GM10248 (cell line): ENCODE measurements around the gene ERBB4.

Experiments used
- CTCF ChIA-PET: fragments of 300-600 bp; sonication (Branson Sonifier 250); formaldehyde crosslinking; extraction: SDS; loops from one replicate; lab custom pipeline; 2021; ENCODE audit warnings: antibody characterized with exemption; lab: Yijun Ruan, JAX
- POLR2A ChIA-PET: fragments of 350-650 bp; sonication (Branson Sonifier 250); formaldehyde crosslinking; extraction: SDS; loops from one replicate; lab custom pipeline; 2020; ENCODE audit warnings: antibody characterized with exemption; lab: Yijun Ruan, JAX
- DNase-seq: peaks from one replicate; pipeline ENCODE4 v3.0.0; 2012; ENCODE audit errors: extremely low spot score
- CTCF ChIP-seq: IDR thresholded peaks from 2 replicates; pipeline ENCODE4 v1.5.1; 2012; ENCODE audit warnings: mild to moderate bottlenecking, low read depth; ENCODE audit errors: extremely low read depth, missing control alignments, control extremely low read depth

The ERBB4 gene

DNA sequence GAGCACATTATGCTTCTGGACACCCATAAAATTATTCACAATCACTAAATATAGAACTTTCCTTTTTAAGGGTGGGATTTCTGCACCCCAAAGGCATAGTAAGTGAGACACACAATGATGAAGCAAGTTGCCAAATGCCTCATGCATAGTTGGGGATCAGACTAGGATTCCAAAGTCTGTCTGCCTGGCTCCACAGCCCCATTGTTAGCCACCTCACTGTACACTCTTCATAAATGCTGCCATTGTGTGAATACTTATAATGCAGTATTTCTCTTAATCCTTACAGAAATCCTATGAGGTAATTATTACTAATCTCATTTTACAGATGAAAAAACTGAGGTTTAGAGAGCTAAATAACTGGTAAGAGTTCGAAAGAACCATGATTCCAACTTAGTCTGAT lies 738.6 kb downstream of the ERBB4 start:
- ChIA-PET CTCF (no interaction called here), POLR2A (no interaction called here)
- no peak for DNase-seq
- TF ChIP-seq CTCF, result no peak

DNA sequence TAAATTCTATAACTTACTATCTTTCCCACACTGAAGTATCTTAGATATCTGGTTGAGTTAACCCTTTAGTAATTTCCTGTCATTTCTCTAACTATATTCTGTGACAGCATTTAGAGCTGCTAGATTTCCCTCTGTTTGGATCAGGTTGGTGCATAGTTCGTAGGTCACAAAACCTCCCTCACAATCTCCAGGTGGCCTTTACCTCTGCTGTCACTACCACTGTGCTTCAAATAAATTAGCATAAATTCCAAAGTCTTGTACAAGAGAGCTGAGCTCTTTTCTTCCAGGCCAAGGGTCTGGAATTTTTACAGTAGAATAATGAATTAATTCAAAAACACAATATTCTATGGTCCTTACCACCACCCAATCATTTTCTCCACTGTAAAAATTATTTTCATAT lies 739.7 kb downstream of the ERBB4 start:
- DNase-seq, result no peak
- ChIA-PET POLR2A (no interaction called here), CTCF (no interaction called here)
- no peak for TF ChIP-seq CTCF

GRCh38 chr2:211793690-211794089 lies 744.9 kb downstream of the ERBB4 start:
- POLR2A ChIA-PET, result no interaction called here
- TF ChIP-seq CTCF, result no peak
- CTCF ChIA-PET, result interaction anchor here (0.7 to 1.1 kb wide), 3 partner anchors 9 to 48 kb away, joined by 3 to 4 read pairs (median 3); no protein-coding TSS in a partner anchor
- no peak for DNase-seq

DNA sequence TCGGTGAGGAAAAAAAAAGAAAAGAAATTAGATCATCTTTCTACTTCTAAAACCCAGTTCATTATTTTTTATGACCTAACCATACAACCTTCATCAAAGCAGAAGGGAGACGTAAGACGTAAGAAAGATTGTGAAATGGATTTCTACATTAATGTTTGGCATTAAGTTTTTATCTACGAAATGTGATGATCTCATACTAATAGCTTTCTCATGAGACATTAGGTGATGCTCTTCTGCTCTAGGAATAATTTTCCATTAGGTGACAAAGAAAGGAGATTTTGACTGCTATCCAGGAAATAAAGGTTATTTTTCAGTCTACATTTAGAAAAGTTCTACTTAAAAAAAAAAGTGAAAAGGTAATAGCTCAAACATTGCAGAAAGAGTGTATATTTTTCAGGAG lies 748.6 kb downstream of the ERBB4 start:
- CTCF ChIA-PET, result interaction anchor here (1.6 kb wide), 1 partner anchor 15 kb away, joined by 6 read pairs; no protein-coding TSS in a partner anchor
- POLR2A ChIA-PET, result no interaction called here
- DNase-seq, result no peak
- no peak for TF ChIP-seq CTCF

DNA sequence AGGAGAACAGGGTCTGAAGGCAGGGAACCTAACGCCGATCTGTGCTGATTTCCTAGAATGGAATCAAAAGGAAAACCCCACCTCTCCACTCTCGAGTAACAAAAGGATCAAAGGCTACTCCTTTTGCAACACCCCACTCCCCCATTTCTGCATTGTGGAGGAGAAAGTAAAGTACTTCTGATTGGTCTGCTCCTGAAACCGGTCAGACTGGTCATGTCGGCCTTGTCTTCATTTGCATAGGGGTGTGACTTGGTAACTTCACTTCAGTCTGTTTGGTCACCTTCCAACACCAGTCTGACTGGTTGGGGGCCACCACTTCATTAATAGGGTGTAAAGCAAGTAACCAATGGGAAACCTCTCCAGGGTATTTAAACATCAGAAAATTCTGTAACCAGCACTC lies 771.9 kb downstream of the ERBB4 start:
- CTCF ChIA-PET, result interaction anchor here (2.8 kb wide), 1 partner anchor 22 kb away, joined by 9 read pairs; no protein-coding TSS in a partner anchor
- POLR2A ChIA-PET, result no interaction called here
- TF ChIP-seq CTCF, result no peak
- no peak for DNase-seq

DNA sequence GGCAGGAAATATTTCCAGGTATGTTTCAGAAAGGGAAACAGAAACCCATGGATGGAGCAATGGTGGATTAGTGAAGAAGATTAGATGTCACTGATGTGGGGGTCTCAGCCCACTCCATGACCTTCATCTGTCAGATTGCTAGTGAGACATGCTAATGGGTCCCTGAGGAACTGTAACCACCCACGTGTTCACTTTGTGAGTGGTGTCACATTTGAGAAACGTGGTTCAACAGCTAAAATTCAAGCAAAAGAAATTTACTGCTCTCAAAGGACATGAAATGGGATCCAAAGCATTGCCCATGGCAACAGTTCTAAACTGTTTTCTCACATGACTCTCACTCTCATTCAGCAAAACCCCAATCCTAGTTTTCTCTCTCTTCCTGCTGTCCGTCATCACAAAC lies 776.1 kb downstream of the ERBB4 start:
- ChIA-PET POLR2A (no interaction called here), CTCF (interaction anchor here (0.8 to 1.1 kb wide), 2 partner anchors 10 to 19 kb away, joined by 3 to 4 read pairs; no protein-coding TSS in a partner anchor)
- no peak for DNase-seq
- TF ChIP-seq CTCF, result no peak

DNA sequence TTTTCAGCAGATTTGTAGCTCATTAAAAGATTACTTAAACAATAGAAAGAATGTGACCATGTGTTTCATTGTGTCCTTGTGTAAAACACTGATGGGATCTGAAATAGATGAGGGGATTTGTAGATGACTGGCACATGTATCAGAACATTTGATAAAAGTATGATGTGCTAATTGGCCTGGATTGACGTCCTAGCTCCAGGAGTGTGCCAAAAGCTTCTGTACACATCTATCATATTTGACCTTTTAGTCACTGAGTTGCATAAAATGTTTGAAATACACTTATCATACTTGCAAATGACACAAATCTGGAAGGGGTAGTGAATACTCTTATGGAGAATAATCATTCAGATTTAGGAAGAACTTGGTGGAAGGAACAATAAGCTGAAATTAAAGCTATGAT lies 778.5 kb downstream of the ERBB4 start:
- CTCF ChIA-PET, result interaction anchor here (1.7 kb wide), 1 partner anchor 15 kb away, joined by 9 read pairs; no protein-coding TSS in a partner anchor

More for the DNA sequence above, 778.5 kb downstream of the ERBB4 start:
- no peak for TF ChIP-seq CTCF
- POLR2A ChIA-PET, result no interaction called here
- DNase-seq, result no peak
